Cerebellar nuclear complex (tissue), 1 donor: ENCODE data around the gene PPARG.
"Not testable (repeated sequence)": the region's sequence is repeated elsewhere in the genome, so short reads cannot be mapped to it uniquely, and the experiment has no call there.

Source experiments
- DNase-seq, 2 experiments: peaks; one replicate each; lab custom pipeline; 2025; lab: John Stamatoyannopoulos, UW

Gene PPARG

GRCh38 chr3:12380461-12380860, 91.6 kb downstream of the PPARG start:
- no peak for DNase-seq

GRCh38 chr3:12381199-12381598, 92.3 kb downstream of the PPARG start:
- no peak for DNase-seq

DNA sequence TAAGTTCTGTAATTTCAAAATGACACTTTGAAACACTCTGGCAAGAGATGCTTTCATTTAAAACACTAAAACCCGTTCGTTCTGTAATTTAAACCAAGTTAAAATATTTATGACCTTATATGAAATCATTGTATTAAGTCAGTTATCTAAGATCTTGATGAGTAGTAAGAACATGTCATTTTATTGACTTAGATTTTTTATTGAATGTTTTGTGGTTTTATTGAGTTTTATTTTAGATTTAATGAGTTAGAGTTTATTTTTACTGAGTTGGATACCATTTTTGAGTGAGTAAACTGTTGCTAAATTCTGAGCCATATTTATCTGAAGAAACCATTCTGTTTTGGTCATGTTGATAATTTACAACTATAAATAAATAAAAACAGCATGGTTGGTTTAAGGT, 94.3 kb downstream of the PPARG start:
- DNase-seq = no peak

- DNase-seq = no peak
Observed at GRCh38 chr3:12384451-12385233, 95.8 kb downstream of the PPARG start.

DNA sequence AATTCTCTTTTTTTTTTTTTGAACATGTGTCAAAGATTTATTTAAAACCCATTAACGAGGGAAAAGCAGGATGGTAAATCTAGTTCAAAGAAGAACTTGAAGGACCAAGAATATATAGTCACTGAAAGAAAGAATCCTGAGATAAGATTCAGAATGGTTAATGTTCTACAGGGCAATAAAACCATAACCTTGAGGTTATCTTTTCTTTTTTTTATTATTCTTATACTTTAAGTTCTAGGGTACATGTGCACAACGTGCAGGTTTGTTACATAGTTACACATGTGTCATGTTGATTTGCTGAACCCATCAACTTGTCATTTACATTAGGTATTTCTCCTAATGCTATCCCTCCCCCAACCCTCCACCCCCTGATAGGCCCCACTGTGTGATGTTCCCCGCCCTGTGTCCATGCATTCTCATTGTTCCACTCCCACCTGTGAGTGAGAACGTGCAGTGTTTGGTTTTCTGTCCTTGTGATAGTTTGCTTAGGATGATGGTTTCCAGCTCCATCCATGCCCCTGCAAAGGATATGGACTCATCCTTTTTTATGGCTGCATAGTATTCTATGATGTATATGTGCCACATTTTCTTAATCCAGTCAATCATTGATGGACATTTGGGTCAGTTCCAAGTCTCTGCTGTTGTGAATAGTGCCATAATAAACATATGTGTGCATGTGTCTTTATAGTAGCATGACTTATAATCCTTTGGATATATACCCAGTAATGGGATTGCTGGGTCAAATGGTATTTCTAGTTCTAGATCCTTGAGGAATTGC, 97.8 kb downstream of the PPARG start:
- not testable (repeated sequence) for DNase-seq

GRCh38 chr3:12388185-12388584, 99.3 kb downstream of the PPARG start:
- DNase-seq = no peak

GRCh38 chr3:12392101-12392878, 103.4 kb downstream of the PPARG start:
- DNase-seq = no peak

GRCh38 chr3:12393894-12394293, 105.0 kb downstream of the PPARG start:
- no peak for DNase-seq

- DNase-seq = no peak
Observed at GRCh38 chr3:12394569-12395271, 105.8 kb downstream of the PPARG start.

- DNase-seq = no peak
Observed at GRCh38 chr3:12395349-12396012, 106.6 kb downstream of the PPARG start.

- no peak for DNase-seq
Observed at GRCh38 chr3:12396471-12396870, 107.6 kb downstream of the PPARG start.

- no peak for DNase-seq
Observed at GRCh38 chr3:12399226-12399625, 110.4 kb downstream of the PPARG start.

- DNase-seq = no peak
Observed at GRCh38 chr3:12400616-12401194, 111.8 kb downstream of the PPARG start.

GRCh38 chr3:12401208-12401607, 112.3 kb downstream of the PPARG start:
- no peak for DNase-seq

- DNase-seq = no peak
Observed at GRCh38 chr3:12405432-12406272, 116.8 kb downstream of the PPARG start.

GRCh38 chr3:12408984-12409683, 120.3 kb downstream of the PPARG start:
- no peak for DNase-seq

DNA sequence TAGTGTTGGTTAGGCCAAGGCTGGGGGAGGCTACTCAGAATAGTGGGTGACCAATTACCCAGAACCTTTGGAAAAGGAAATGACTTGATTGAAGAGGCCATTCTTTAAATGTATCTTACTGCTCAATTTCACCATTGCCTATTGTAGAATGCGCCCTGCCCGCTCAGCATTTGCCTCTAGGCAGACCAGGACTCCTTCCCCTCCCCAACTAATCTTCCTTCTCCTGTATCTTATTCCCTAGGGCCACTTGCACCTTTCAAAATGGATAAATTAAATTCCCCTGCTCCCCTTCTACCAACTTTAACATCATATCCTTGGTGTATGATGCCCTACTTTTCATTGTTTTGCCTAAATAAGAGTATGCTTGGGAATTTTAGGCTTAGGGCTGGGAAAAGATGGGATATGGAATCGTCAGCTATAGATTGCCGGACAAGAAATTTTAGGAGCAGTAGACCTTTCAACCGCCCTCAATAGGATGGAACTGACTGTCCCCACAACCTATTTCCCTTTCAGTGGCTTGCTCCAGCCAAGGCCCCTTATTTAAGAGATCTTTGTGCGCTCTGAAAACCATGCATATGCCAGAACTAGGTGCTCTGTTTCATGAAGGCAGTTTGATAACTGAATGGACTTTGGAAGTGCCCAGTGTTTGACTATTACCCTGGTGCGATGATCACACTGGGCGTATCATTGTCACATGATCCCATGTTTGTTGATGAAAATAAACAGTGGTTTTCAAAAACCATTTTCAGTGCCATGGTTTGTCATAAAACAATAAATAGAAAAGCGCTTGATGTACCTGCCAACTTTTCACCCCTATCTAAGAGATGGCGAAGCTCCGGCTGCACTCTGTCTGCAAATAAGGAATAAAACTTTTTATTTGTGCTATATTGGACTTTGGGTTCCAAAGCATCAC, 121.1 kb downstream of the PPARG start:
- DNase-seq = no peak

DNA sequence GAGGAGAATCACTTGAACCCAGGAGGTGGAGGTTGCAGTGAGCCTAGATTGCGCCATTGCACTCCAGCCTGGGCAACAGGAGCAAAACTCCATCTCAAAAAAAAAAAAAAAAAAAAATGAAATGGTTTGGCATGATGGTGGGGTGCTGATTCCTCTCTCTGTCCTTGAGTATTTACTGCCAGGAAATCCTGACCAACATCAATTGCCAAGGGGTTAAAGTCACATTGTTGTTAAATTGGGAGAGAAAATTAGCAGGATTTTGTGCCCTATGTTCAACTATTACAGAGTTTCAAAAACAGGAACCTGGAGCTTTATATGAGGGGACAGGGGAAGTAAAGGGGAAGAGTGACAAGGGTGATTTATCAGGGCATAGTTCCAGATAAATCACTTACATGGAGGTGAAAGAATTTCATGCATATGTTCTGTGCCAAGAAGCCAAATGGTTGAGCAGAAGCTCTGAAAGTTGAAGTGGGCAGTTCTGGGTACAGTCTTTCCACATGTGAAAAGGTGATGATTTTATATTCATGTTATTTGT, 124.9 kb downstream of the PPARG start:
- no peak for DNase-seq
